MM.1S (cell line): Measurements from ENCODE around the gene HP1BP3.
"Not testable (repeated sequence)": the region's sequence is repeated elsewhere in the genome, so short reads cannot be mapped to it uniquely, and the experiment has no call there.

Source experiments
- DNase-seq: peaks from one replicate; pipeline ENCODE4 v3.0.0-alpha.2; 2015
- H2AFZ ChIP-seq: fragments of 300-600 bp; sonication (generic); 2 replicates; pipeline ENCODE4 v1.6.0; 2016; ENCODE audit warnings: antibody characterized with exemption, low read length
- H3F3A ChIP-seq: fragments of 300-600 bp; sonication (generic); 2 replicates; pipeline ENCODE4 v1.6.1; 2016; ENCODE audit warnings: mild to moderate bottlenecking, antibody characterized with exemption, low read length, moderate library complexity, mixed read lengths; ENCODE audit not compliant: insufficient read depth
- H3K27ac ChIP-seq: fragments of 300-600 bp; sonication (generic); 2 replicates; pipeline ENCODE4 v1.5.1; 2016; ENCODE audit warnings: mild to moderate bottlenecking, low read length
- H3K27me3 ChIP-seq: fragments of 300-600 bp; sonication (generic); replicated peaks from 2 replicates; pipeline ENCODE4 v1.6.0; 2016; ENCODE audit warnings: low read length; ENCODE audit not compliant: insufficient read depth
- H3K36me3 ChIP-seq: fragments of 300-600 bp; sonication (generic); replicated peaks from 2 replicates; pipeline ENCODE4 v1.6.1; 2016; ENCODE audit warnings: mild to moderate bottlenecking, low read length, mixed read lengths; ENCODE audit not compliant: insufficient read depth
- H3K4me1 ChIP-seq: fragments of 300-600 bp; sonication (generic); 2 replicates; pipeline ENCODE4 v1.6.1; 2016; ENCODE audit warnings: low read length, mixed read lengths
- H3K4me2 ChIP-seq: fragments of 300-600 bp; sonication (generic); 2 replicates; pipeline ENCODE4 v1.6.0; 2016; ENCODE audit warnings: low read depth, low read length
- H3K4me3 ChIP-seq: fragments of 300-600 bp; sonication (generic); 2 replicates; pipeline ENCODE4 v1.5.1; 2016; ENCODE audit warnings: low read length, mixed read lengths
- H3K79me2 ChIP-seq: fragments of 300-600 bp; sonication (generic); 2 replicates; pipeline ENCODE4 v1.6.1; 2016; ENCODE audit warnings: mixed run types, low read length, mixed read lengths
- H3K9ac ChIP-seq: fragments of 300-600 bp; sonication (generic); 2 replicates; pipeline ENCODE4 v1.6.1; 2016; ENCODE audit warnings: low read length, mixed read lengths
- H3K9me2 ChIP-seq: fragments of 300-600 bp; sonication (generic); replicated peaks from 2 replicates; pipeline ENCODE4 v1.6.1; 2016; ENCODE audit warnings: mild to moderate bottlenecking, low read length, mixed read lengths; ENCODE audit not compliant: insufficient read depth
- H3K9me3 ChIP-seq: fragments of 300-600 bp; sonication (generic); replicated peaks from 2 replicates; pipeline ENCODE4 v1.6.1; 2016; ENCODE audit warnings: mild to moderate bottlenecking, low read length, mixed read lengths; ENCODE audit not compliant: insufficient read depth
- H4K20me1 ChIP-seq: fragments of 300-600 bp; sonication (generic); 2 replicates; pipeline ENCODE4 v1.6.1; 2016; ENCODE audit warnings: mild to moderate bottlenecking, low read length, moderate library complexity, mixed read lengths; ENCODE audit not compliant: insufficient read depth
- EZH2 ChIP-seq: fragments of 300-600 bp; sonication (generic); optimal IDR thresholded peaks from 2 replicates; pipeline ENCODE3; 2017; ENCODE audit warnings: low read depth, mild to moderate bottlenecking, antibody characterized with exemption, low read length, mixed read lengths
- EZH2phosphoT487 ChIP-seq: fragments of 300-600 bp; sonication (generic); IDR thresholded peaks from 2 replicates; pipeline ENCODE4 v1.6.1; 2018; ENCODE audit warnings: antibody characterized with exemption, low read length
- TF ChIP-seq, protein P1 (sequence below): fragments of 300-600 bp; sonication (generic); IDR thresholded peaks from 2 replicates; pipeline ENCODE4 v1.5.1; 2016; ENCODE audit warnings: antibody characterized with exemption, low read length, mixed read lengths

HP1BP3 gene

GRCh38 chr1:20720631-20721091 is 66.4 kb downstream of the HP1BP3 start:
- no peaks in the 10 kb centered on the region for H3K36me3 ChIP-seq
- no peaks in the 10 kb centered on the region for H3K9me3 ChIP-seq
- H3K4me2 ChIP-seq, result no peak overlapping the region
- H3K9ac ChIP-seq, result no peak overlapping the region
- no peak overlapping the region for H3K4me3 ChIP-seq
- H3K4me1 ChIP-seq, result no peaks in the 10 kb centered on the region
- no peaks in the 10 kb centered on the region for H4K20me1 ChIP-seq
- peaks cover 94% of the 10 kb centered on the region for H3K27me3 ChIP-seq
- no peak for DNase-seq
- no peak overlapping the region for H3K27ac ChIP-seq
- H3K9me2 ChIP-seq, result no peaks in the 10 kb centered on the region
- H3K79me2 ChIP-seq, result no peaks in the 10 kb centered on the region
- H3F3A ChIP-seq, result no peaks in the 10 kb centered on the region
- H2AFZ ChIP-seq, result no peak overlapping the region
- TF ChIP-seq, protein P1, sequence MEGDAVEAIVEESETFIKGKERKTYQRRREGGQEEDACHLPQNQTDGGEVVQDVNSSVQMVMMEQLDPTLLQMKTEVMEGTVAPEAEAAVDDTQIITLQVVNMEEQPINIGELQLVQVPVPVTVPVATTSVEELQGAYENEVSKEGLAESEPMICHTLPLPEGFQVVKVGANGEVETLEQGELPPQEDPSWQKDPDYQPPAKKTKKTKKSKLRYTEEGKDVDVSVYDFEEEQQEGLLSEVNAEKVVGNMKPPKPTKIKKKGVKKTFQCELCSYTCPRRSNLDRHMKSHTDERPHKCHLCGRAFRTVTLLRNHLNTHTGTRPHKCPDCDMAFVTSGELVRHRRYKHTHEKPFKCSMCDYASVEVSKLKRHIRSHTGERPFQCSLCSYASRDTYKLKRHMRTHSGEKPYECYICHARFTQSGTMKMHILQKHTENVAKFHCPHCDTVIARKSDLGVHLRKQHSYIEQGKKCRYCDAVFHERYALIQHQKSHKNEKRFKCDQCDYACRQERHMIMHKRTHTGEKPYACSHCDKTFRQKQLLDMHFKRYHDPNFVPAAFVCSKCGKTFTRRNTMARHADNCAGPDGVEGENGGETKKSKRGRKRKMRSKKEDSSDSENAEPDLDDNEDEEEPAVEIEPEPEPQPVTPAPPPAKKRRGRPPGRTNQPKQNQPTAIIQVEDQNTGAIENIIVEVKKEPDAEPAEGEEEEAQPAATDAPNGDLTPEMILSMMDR, result no peak
- TF ChIP-seq EZH2 (no peak), EZH2phosphoT487 (no peak)

DNA sequence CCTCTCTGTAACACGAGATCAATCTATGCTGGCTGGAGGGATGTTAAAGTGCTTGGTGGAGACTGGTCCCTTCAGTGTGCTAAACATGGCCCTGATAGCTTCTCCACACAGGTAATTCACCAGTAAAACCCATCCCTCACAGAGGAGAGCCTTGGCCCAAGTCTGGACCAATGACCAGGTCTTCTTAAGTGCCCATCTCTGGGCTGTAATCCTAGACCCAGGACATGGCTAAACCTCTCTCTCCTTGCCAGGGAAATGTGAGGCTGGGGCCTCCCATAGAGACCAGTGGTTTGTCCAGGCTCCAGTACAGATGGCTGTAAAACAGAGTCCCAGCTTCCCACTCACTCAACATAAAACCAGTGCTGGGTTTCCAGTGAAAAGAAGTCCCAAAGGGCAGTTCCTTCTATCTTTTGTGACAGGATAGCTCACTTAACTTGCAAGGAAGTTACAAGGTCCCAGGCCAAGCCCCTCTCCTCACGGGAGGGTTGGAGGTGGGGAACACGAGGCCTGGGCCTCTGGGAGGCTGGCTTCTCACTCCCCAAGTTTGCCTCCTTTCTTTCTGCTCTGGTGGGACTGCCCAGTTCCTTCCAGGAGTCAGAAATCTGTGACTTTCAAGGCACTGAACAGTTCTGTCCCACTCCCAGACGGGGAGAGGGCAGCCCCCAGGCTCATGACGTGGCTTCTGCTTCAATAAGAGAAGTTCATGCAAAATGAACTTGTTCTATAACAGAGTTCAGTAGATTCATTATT is 67.1 kb downstream of the HP1BP3 start:
- no peaks in the 10 kb centered on the region for H3K79me2 ChIP-seq
- H3K27me3 ChIP-seq, result peaks cover 94% of the 10 kb centered on the region
- no peaks in the 10 kb centered on the region for H3K36me3 ChIP-seq
- no peak overlapping the region for H3K27ac ChIP-seq
- TF ChIP-seq, protein P1, result no peak
- no peak for TF ChIP-seq EZH2phosphoT487
- TF ChIP-seq EZH2, result no peak
- DNase-seq, result no peak
- H3K4me1 ChIP-seq, result no peaks in the 10 kb centered on the region
- H4K20me1 ChIP-seq, result no peaks in the 10 kb centered on the region
- no peak overlapping the region for H2AFZ ChIP-seq
- no peak overlapping the region for H3K4me3 ChIP-seq
- no peak overlapping the region for H3K9ac ChIP-seq
- H3K4me2 ChIP-seq, result no peak overlapping the region
- no peaks in the 10 kb centered on the region for H3F3A ChIP-seq
- H3K9me3 ChIP-seq, result no peaks in the 10 kb centered on the region
- H3K9me2 ChIP-seq, result no peaks in the 10 kb centered on the region

DNA sequence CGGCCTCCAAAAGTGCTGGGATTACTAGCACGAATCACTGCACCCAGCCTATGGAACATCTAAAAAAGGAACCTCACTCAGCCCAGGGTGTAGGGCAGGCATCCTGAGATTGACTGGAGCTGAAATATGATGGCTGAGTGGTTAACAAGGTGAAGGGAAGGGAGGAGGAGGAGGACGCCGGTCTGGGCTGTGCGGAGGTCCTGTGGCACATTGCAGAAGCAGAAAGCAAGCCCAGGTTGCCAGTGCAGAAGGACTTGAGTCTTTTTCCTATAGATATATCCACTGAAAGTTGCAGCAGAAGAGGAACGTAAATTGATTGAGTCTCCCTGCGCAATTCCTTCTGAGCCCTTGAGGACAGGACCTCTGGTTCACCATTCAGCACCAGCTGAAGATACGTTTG is 67.8 kb downstream of the HP1BP3 start:
- H3F3A ChIP-seq, result no peaks in the 10 kb centered on the region
- no peak overlapping the region for H3K9ac ChIP-seq
- TF ChIP-seq, protein P1, result no peak
- no peak for TF ChIP-seq EZH2phosphoT487
- no peak for TF ChIP-seq EZH2
- H3K9me2 ChIP-seq, result no peaks in the 10 kb centered on the region
- H3K79me2 ChIP-seq, result no peaks in the 10 kb centered on the region
- H4K20me1 ChIP-seq, result no peaks in the 10 kb centered on the region
- peaks cover 90% of the 10 kb centered on the region for H3K27me3 ChIP-seq
- H3K36me3 ChIP-seq, result no peaks in the 10 kb centered on the region
- no peak for DNase-seq
- H3K9me3 ChIP-seq, result no peaks in the 10 kb centered on the region
- H3K4me2 ChIP-seq, result no peak overlapping the region
- no peak overlapping the region for H3K27ac ChIP-seq
- H2AFZ ChIP-seq, result no peak overlapping the region
- H3K4me1 ChIP-seq, result no peaks in the 10 kb centered on the region
- no peak overlapping the region for H3K4me3 ChIP-seq

- H3K79me2 ChIP-seq, H3K27ac ChIP-seq, H4K20me1 ChIP-seq, H3K9me3 ChIP-seq, H3K9me2 ChIP-seq, H3K36me3 ChIP-seq, H2AFZ ChIP-seq, H3K9ac ChIP-seq, DNase-seq, H3K4me1 ChIP-seq, H3F3A ChIP-seq: not testable (repeated sequence)
- Histone ChIP-seq H3K4me3 (0 out of 2 replicates have a peak overlapping the region, but pooled peaks have one; percentile 22), H3K27me3 (peaks cover 81% of the 10 kb centered on the region), H3K4me2 (peak overlapping the region; percentile 66; the same call in 1 of the 2 replicates)
Measured at GRCh38 chr1:20718343-20718882, 68.7 kb downstream of the HP1BP3 start.
